Measurements from ENCODE around the gene CCDC71L.
A peak's percentile ranks its signal among the peaks of the same experiment; 100 is the strongest.

The CCDC71L gene

DNA sequence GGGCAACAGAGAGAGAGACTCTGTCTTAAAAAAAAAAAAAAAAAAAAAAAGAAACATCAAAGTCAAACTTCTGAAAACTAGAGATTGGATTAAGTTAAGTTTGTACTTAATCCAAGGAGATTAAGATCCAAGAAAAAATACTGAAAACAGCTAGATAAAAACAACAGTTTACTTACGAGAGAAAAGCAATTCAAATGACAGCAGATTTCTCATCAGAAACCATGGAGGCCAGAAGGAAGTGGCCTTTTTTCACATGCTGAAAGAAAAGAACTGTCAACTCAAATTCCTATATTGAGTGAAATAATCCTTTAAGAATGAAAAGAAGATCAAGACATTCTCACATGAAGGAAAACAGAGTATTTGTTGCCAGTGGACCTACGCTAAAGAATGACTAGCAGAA lies 5.4 kb upstream of the CCDC71L start:
- TF ChIP-seq, protein P1, sequence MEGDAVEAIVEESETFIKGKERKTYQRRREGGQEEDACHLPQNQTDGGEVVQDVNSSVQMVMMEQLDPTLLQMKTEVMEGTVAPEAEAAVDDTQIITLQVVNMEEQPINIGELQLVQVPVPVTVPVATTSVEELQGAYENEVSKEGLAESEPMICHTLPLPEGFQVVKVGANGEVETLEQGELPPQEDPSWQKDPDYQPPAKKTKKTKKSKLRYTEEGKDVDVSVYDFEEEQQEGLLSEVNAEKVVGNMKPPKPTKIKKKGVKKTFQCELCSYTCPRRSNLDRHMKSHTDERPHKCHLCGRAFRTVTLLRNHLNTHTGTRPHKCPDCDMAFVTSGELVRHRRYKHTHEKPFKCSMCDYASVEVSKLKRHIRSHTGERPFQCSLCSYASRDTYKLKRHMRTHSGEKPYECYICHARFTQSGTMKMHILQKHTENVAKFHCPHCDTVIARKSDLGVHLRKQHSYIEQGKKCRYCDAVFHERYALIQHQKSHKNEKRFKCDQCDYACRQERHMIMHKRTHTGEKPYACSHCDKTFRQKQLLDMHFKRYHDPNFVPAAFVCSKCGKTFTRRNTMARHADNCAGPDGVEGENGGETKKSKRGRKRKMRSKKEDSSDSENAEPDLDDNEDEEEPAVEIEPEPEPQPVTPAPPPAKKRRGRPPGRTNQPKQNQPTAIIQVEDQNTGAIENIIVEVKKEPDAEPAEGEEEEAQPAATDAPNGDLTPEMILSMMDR (IDR thresholded peaks at IDR 0.05; ENCODE audit: insufficient read depth, missing control alignments), result no peak
- FAIRE-seq, result no peak

DNA sequence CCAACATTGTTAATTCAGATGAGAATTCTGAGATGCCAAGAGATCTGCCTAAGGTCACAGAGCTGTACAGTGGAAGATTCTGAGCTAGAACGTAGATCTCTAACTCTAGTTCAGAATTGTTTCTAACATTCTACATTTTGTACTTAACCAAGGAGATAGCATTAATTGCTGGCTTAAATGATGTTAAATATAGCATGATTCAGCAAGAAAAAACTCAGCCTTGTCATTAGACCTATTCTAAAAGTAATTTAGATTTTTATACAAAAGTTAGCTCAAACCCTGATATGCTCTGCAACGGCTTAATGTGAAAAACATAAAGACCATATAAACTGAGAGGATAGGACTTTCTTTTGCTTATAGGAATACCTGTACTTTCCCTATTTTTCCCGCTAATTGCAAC lies 3.4 kb upstream of the CCDC71L start:
- no peak for FAIRE-seq
- TF ChIP-seq, protein P1 (IDR thresholded peaks at IDR 0.05; ENCODE audit: insufficient read depth, missing control alignments), result no peak
- DNase-seq (ENCODE audit: insufficient read length, low spot score), result no peak

More for the DNA sequence above, 5.4 kb upstream of the CCDC71L start:
- DNase-seq (ENCODE audit: insufficient read length, low spot score), result no peak

DNA sequence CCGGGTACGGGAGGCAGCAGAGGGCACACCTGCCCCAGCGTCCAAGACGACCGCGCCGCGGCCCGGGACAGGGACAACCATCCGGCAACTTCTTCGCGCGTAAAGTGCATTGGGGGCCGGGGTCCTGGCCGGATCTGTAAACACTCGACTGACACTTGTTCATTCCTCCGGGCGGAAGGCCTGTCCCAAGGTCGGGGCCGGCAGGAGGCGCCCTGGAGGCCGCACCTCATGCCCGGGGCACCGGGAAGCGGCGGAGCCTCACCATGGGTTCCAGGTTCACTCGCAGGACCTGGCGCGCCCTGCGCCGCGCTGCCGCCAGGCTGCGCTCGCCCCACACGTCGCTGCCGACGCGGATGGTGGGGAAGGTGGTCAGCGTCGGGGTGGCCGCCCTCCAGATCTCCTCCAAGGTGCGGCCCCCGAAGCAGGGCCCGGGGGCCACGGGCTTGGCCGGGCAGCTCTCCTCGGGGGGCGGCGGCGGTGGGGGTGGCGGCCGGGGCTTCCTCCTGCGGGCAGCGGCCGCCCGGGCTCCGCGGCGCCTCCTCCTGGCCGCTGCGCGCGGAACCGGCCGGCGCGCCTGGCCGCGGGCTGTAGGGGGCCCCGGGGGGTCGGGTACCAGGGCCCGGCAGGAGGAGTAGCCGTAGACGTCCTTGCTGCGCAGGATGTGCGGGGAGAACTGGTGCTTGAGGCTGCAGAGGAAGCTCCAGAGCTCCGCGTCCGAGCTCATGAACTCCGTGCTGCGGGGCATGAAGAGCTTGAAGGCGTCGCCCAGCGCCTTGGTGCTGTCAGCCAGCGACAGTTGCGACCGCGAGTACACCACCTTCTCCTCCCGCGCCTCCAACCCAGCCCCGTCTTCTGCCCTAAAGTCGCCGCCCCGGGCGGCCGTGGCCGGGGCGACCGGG lies 746 bp downstream of the CCDC71L start:
- TF ChIP-seq, protein P1 (IDR thresholded peaks at IDR 0.05; ENCODE audit: insufficient read depth, missing control alignments), result peak; percentile 42
- no peak for FAIRE-seq
- DNase-seq (ENCODE audit: insufficient read length, low spot score), result peak; percentile 41

DNA sequence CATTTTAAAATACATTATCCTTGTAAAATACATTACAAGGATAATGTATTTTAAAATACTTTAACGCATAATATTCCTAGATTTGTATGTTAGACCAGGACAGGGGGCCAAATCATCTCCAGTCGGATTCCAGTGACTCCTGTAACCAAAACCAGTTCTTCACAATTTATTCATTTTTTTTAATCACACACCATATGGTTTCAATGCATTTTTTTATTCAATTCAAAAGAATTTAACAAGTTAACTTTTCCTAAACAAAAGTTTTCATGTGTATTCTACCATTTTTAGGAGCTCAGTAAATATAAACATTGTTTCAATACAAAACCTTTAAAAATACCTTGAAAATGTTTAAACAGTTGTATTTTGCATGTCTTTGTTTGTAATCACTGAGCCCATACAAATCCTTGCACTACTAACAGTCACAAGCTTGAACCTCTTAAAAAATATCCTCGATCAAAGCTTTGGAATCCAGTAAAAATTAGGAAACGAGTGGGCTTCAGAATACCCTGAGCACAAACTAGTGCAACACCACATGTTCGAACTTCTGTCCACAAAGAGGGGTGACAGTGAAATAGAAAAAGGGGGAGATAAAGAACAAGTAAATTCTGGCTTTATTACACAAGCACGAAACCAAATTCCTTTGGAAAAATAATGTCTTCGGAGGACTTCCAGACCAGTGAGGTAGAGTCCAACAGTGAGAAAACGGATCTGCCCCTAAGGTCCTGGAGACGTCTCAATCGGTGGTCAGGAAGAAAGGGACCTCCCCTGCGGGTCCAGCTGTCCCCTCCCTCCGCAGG lies 1.6 kb downstream of the CCDC71L start:
- DNase-seq (ENCODE audit: insufficient read length, low spot score), result no peak
- FAIRE-seq, result no peak
- TF ChIP-seq, protein P1 (IDR thresholded peaks at IDR 0.05; ENCODE audit: insufficient read depth, missing control alignments), result no peak

DNA sequence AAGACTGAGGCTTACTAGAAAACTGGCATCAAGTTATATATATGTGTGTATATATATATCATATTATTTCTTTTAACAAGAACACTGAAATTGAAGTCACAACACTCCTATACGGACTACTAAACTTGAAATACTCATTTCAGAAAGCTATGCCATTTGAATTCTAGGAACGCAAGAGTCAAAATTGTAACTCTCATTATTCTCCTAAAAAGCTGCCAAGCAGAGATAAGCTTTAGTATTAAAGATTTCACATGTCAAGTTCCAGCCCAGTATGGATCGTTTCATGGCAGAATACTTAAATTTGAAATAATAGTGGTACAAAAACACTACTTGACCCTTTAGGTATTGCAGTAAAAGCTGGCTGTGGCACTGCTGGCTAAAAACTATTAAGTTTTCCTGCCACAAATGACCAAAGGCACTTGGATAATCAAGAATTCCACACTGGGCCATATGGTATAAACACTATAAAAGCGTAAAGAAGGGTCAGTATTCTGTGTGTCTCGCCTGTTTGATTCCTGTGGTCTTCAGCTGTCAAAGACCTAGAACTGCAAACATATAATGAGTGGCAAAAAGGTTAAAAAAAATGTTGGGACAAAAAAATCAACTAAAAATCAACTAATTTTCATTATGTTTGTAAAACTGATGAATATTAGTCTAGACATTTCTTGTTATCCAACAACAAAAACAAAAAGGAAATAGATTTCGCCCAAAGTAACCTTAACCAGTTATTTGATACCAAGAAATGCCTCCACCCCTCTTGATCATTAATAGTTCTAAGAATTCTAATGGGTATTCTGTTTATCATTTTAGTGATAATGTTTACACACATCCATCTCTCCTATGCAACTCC lies 2.4 kb downstream of the CCDC71L start:
- FAIRE-seq, result no peak
- TF ChIP-seq, protein P1 (IDR thresholded peaks at IDR 0.05; ENCODE audit: insufficient read depth, missing control alignments), result no peak
- DNase-seq (ENCODE audit: insufficient read length, low spot score), result no peak

DNA sequence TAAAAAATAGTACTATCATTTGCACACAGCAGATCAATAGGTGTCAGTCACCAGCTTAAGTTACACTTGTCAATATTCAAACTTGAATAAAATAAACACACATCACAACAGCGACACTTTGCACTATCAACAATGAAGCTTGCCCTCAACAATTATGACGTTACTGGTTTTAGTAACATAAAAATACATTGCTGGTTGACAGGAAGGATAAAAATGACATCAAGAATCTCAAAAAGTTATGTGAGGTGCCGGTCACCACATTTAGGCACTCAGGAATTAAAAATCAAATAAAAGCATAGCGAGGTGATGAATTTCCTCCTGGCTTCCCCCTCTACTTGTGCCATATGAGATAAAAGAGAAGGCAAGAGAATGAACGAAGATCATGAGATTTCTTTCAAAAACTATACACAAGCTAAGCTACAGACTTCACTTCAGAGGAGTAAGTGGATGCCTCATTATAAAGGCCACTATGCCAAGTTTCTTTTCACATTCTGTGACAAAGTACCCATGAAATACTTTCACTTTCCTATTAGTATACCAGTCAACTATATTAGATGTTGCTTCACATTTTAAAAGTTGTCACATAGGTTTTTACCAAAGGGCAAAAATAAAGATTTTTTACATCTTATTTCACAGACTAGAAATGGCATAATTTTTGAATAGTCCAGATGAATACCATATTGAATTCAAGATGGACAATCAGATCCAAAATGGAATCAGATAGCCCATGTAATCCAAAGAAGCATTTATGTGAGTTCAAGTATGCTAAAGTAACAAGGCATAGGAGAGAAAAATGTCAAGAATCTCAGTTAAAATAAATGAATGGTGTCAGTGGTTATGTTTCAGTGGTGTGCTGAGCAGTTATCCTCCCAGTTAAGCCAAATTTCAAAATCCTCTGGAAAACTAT lies 3.6 kb downstream of the CCDC71L start:
- FAIRE-seq (no peak), DNase-seq (ENCODE audit: insufficient read length, low spot score) (no peak)
- TF ChIP-seq, protein P1 (IDR thresholded peaks at IDR 0.05; ENCODE audit: insufficient read depth, missing control alignments), result no peak
